ENCODE results near the gene ZMYND10.

- TF ChIP-seq CTCF (conservative IDR thresholded peaks at IDR 0.05 in 1 of 2, IDR thresholded peaks at IDR 0.05 in 1 of 2; ENCODE audit: low read depth in 1 of 2, low read length in 2 of 2) (no peak), EZH2 (IDR thresholded peaks at IDR 0.05; ENCODE audit: low read length, missing control alignments) (no peak)
Measured at GRCh38 chr3:50371133-50371685, 25.7 kb upstream of the ZMYND10 start.
